HepG2 (cell line): ENCODE data around the gene DPM2. TPM values are rescaled to one million over a fixed set of nuclear protein-coding genes. Genes with fewer than 3 reads are reported as not detected.

Experiments used
- ATAC-seq: fragments of 200-7000 bp; cut with Tn5 transposase; 3 replicates; pipeline ENCODE4 v1.9.1; 2020; ENCODE audit warnings: mild to moderate bottlenecking, moderate library complexity
- BruUV-seq: library from RNA; stranded (reverse); fragments of 400-500 nt; replicated peaks from 2 replicates; lab custom pipeline; 2021; lab: Mats Ljungman, UMichigan
- CTCF ChIA-PET: fragments of 300-600 bp; formaldehyde crosslinking; extraction: SDS; loops from one replicate; lab custom pipeline; 2021; ENCODE audit warnings: low total read pairs, inconsistent platforms, low intra/inter-chr PET ratio; lab: Yijun Ruan, JAX
- POLR2A ChIA-PET: fragments of 350-600 bp; sonication (Branson Sonifier 250); formaldehyde crosslinking; loops from one replicate; lab custom pipeline; 2020; ENCODE audit warnings: antibody characterized with exemption, inconsistent platforms; lab: Yijun Ruan, JAX
- DNase-seq: peaks from one replicate; pipeline ENCODE4 v3.0.0-alpha.2; 2015; ENCODE audit warnings: low spot score
- FAIRE-seq: peaks from 3 replicates; lab custom pipeline; 2011; peaks lifted over from hg19 to GRCh38; lab: Jason Lieb, UNC
- H2AFZ ChIP-seq: one replicate; pipeline ENCODE4 v1.6.1; 2011; ENCODE audit warnings: low read length, inconsistent platforms
- H3K27ac ChIP-seq: fragments of 300-600 bp; 3 replicates; pipeline ENCODE4 v1.8.0; 2011; ENCODE audit warnings: mixed run types, mild to moderate bottlenecking, mixed read lengths, low read length, inconsistent platforms; ENCODE audit not compliant: insufficient read depth; ENCODE audit errors: extremely low read length
- H3K27me3 ChIP-seq, 2 experiments: fragments of 200-600 bp in 1 of 2; 2 replicates in 1 of 2; 3 replicates in 1 of 2; pipeline versions ENCODE4 v1.6.0 to v1.8.0; 2011; ENCODE audit warnings: low read length in 2 of 2, mild to moderate bottlenecking in 2 of 2, moderate library complexity in 2 of 2, inconsistent platforms in 1 of 2; ENCODE audit not compliant: insufficient read depth in 2 of 2, control insufficient read depth in 1 of 2
- H3K36me3 ChIP-seq, 2 experiments: fragments of 200-600 bp in 1 of 2; replicated peaks in 1 of 2; 2 replicates in 1 of 2; 3 replicates in 1 of 2; pipeline versions ENCODE4 v1.5.1 to v1.8.0; 2011; ENCODE audit warnings: low read length in 2 of 2, inconsistent platforms in 1 of 2; ENCODE audit not compliant: insufficient read depth in 2 of 2, control insufficient read depth in 1 of 2
- H3K4me1 ChIP-seq: 2 replicates; pipeline ENCODE4 v1.5.1; 2012; ENCODE audit warnings: low read length, inconsistent platforms; ENCODE audit not compliant: insufficient read depth
- H3K4me2 ChIP-seq: 2 replicates; pipeline ENCODE4 v1.6.0; 2011; ENCODE audit warnings: low read depth, low read length, inconsistent platforms
- H3K4me3 ChIP-seq, 3 experiments: fragments of 200-600 bp in 1 of 3; sonication (generic), shearing (Covaris generic) in 1 of 3; replicated peaks in 1 of 3; 2 replicates each; pipeline ENCODE4 v1.5.1; 2011 to 2016; ENCODE audit warnings: low read length in 3 of 3, inconsistent platforms in 2 of 3, low read depth in 2 of 3, mild to moderate bottlenecking in 2 of 3, control low read depth in 1 of 3, mixed read lengths in 1 of 3; ENCODE audit not compliant: insufficient read depth in 1 of 3
- H3K79me2 ChIP-seq: one replicate; pipeline ENCODE4 v1.6.1; 2011; ENCODE audit warnings: low read length, inconsistent platforms; ENCODE audit not compliant: insufficient read depth
- H3K9ac ChIP-seq: 2 replicates; pipeline ENCODE4 v1.6.0; 2011; ENCODE audit warnings: mild to moderate bottlenecking, low read depth, low read length, inconsistent platforms; ENCODE audit not compliant: insufficient read depth
- H3K9me3 ChIP-seq: 2 replicates; pipeline ENCODE4 v1.5.1; 2012; ENCODE audit warnings: mild to moderate bottlenecking, low read length
- H4K20me1 ChIP-seq: 2 replicates; pipeline ENCODE4 v1.6.0; 2011; ENCODE audit warnings: inconsistent platforms, mild to moderate bottlenecking, low read length, moderate library complexity; ENCODE audit not compliant: insufficient read depth
- AGO2 ChIP-seq: fragments of 200-400 bp; formaldehyde crosslinking; optimal IDR thresholded peaks from 2 replicates; pipeline ENCODE3; 2017; ENCODE audit warnings: mild to moderate bottlenecking, low read depth, low read length, moderate library complexity
- HNRNPL ChIP-seq: fragments of 200-400 bp; formaldehyde crosslinking; IDR thresholded peaks from 2 replicates; pipeline ENCODE4 v1.6.1; 2017; ENCODE audit warnings: mild to moderate bottlenecking, low read depth, low read length
- NFE2L1 ChIP-seq: sonication (generic); formaldehyde crosslinking; IDR thresholded peaks from 2 replicates; pipeline ENCODE4 v1.4.0; 2020; ENCODE audit warnings: missing genetic modification reagents, mild to moderate bottlenecking, borderline replicate concordance
- RBFOX2 ChIP-seq: fragments of 200-400 bp; formaldehyde crosslinking; IDR thresholded peaks from 2 replicates; pipeline ENCODE4 v1.6.1; 2017; ENCODE audit warnings: low read depth, mild to moderate bottlenecking, low read length
- ZFX ChIP-seq: sonication (generic); formaldehyde crosslinking; IDR thresholded peaks from 2 replicates; pipeline ENCODE4 v1.4.0; 2020; ENCODE audit warnings: mild to moderate bottlenecking, low read depth, missing genetic modification reagents, moderate library complexity
- ZNF75D ChIP-seq: sonication (generic); formaldehyde crosslinking; IDR thresholded peaks from 2 replicates; pipeline ENCODE4 v1.8.1; 2023; ENCODE audit warnings: missing genetic modification reagents, mild to moderate bottlenecking, borderline replicate concordance
- ZNF768 ChIP-seq: sonication (generic); formaldehyde crosslinking; IDR thresholded peaks from 2 replicates; pipeline ENCODE4 v1.4.0; 2020; ENCODE audit warnings: missing genetic modification reagents
- ZNF788 ChIP-seq: sonication (generic); formaldehyde crosslinking; IDR thresholded peaks from 2 replicates; pipeline ENCODE4 v1.5.0; 2020; ENCODE audit warnings: mild to moderate bottlenecking, missing genetic modification reagents, borderline replicate concordance
- ZNF839 ChIP-seq: sonication (generic); formaldehyde crosslinking; IDR thresholded peaks from 2 replicates; pipeline ENCODE4 v1.4.0; 2020; ENCODE audit warnings: missing genetic modification reagents, mild to moderate bottlenecking, borderline replicate concordance
- WGBS: methylation state at CpG from one replicate; pipeline ENCODE4 v1.1.6; 2017; ENCODE audit warnings: low lambda C conversion rate; 5-methylcytosine and 5-hydroxymethylcytosine counted together
- in situ Hi-C: cut with HindIII; loops from 2 replicates; pipeline ENCODE4 v1.10.0; 2017; ENCODE audit warnings: low pct_unique_long_range_greater_than_20kb; ENCODE audit not compliant: extremely low pct_ligation_motif_present
- intact Hi-C: fragments of 100-400 bp; cut with micrococcal nuclease; formaldehyde crosslinking; loops from one replicate; pipeline ENCODE4 v1.10.0; 2022; ENCODE audit not compliant: unreplicated experiment
- polyA plus RNA-seq, 8 experiments: library from polyadenylated mRNA; depleted of rRNA in 3 of 8; stranded (reverse) in 7 of 8; unstranded in 1 of 8; fragments of >200 nt; fragmentation: Illumina TruSeq in 4 of 8; extraction: Trizol in 4 of 8; gene quantifications; 2 replicates each; pipeline versions ENCODE4 v1.2.1 to v1.2.3, GENCODE V29; 2011 to 2016; ENCODE audit warnings: low read depth in 4 of 8, missing spikeins in 1 of 8, mixed read lengths in 1 of 8; ENCODE audit not compliant: insufficient read depth in 1 of 8
- total RNA-seq, 5 experiments: library from RNA; depleted of rRNA; stranded (reverse); fragments of >200 nt; fragmentation: Illumina TruSeq; extraction: Trizol; gene quantifications; 2 replicates each; pipeline ENCODE4 v1.2.3, GENCODE V29; 2016; ENCODE audit warnings: low read depth in 1 of 5
- TF ChIP-seq, protein P1 (sequence below): sonication (generic); formaldehyde crosslinking; IDR thresholded peaks from 2 replicates; pipeline ENCODE4 v1.4.0; 2020; ENCODE audit warnings: low read depth, missing genetic modification reagents
- TF ChIP-seq, protein P2 (sequence below): sonication (generic); formaldehyde crosslinking; IDR thresholded peaks from 2 replicates; pipeline ENCODE4 v1.5.1; 2020; ENCODE audit warnings: mild to moderate bottlenecking, missing genetic modification reagents, moderate library complexity

Gene DPM2
- total and polyA plus RNA-seq, 2 of the 13 experiments (the other 11 are each of a cell fraction or from before 2014, with no cell fraction given) = 24.8 to 35.3 TPM

DNA sequence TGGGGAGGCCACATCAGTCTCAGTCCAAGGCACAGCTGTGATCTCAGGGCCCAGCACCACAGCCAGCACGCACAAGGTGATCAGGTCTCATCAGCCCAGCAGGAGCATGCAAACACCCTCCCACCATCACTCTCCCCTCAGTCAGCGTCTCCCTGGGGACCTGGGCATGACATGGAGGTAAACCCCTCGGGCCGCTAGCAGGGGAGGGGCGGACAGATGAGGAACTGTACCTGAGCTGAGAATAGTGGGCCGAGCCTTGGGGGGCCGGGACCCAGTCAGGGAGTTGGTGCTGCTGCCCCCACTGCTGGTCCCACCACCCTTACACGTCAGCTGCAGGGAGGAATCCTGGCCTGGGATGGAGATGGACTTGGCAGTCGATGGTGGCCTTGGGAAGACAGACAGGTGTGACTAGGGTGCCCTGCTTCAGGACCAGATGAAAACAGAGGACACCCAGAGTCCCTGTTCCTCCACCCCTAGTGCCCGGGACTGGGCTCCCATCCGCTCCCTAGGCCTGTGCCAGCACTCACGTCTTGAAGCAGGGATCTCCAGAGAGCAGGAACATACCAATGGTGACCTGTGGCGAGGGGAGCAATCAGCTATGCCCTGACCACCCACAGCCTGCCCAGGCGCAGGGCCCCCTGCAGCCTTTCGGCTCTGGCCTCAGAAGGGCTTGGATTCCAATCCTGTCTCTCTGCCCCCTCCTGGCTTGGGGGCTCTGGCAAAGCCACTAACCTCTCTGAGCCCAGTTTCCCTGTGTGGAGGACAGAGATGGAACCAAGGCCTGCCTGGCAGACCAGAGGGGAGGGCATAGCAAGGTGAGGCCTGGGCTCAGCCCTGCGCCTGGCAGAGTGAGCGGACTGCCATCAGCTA is 10.4 kb upstream of the DPM2 start:
- Histone ChIP-seq H2AFZ (no peak overlapping the region), H3K36me3 (peaks cover 14 to 44% of the 10 kb centered on the region in 2 experiments; a peak in 4 of 5 replicates), H3K4me1 (peaks cover 81% of the 10 kb centered on the region), H3K4me3 (peak overlapping the region; percentile 14 to 74 (median 51); a peak in 5 of 6 replicates), H3K79me2 (peaks cover 52% of the 10 kb centered on the region), H4K20me1 (peaks cover 5% of the 10 kb centered on the region), H3K9ac (peak overlapping the region; percentile 62), H3K4me2 (peak overlapping the region; percentile 95), H3K27me3 (no peaks in the 10 kb centered on the region; a peak in 1 of 5 replicates), H3K27ac (peak overlapping the region; percentile 52), H3K9me3 (no peaks in the 10 kb centered on the region)
- no TSS peak for BruUV-seq
- intact Hi-C loops = loop anchor here (10.0 kb wide), 1 partner anchor 167 kb away; no protein-coding TSS in a partner anchor
- ATAC-seq (no peak), DNase-seq (no peak), FAIRE-seq (no peak)
- in situ Hi-C loops = no loop called here
- ChIA-PET POLR2A (interaction anchor here (0.6 to 1.0 kb wide), 2 partner anchors 31 to 81 kb away, joined by 3 read pairs; no protein-coding TSS in a partner anchor), CTCF (interaction anchor here (1.6 kb wide), 1 partner anchor 87 kb away, joined by 4 read pairs; no protein-coding TSS in a partner anchor)
- WGBS = 100% methylated on average over 3 of the region's 17 CpGs
- 0 out of 2 replicates have a peak, but pooled peaks have one; percentile 30 for TF ChIP-seq ZNF75D (CRISPR knock-in tag)
- TF ChIP-seq AGO2 = peak; percentile 73
- TF ChIP-seq HNRNPL = 0 out of 2 replicates have a peak, but pooled peaks have one; percentile 75
- TF ChIP-seq, protein P1, sequence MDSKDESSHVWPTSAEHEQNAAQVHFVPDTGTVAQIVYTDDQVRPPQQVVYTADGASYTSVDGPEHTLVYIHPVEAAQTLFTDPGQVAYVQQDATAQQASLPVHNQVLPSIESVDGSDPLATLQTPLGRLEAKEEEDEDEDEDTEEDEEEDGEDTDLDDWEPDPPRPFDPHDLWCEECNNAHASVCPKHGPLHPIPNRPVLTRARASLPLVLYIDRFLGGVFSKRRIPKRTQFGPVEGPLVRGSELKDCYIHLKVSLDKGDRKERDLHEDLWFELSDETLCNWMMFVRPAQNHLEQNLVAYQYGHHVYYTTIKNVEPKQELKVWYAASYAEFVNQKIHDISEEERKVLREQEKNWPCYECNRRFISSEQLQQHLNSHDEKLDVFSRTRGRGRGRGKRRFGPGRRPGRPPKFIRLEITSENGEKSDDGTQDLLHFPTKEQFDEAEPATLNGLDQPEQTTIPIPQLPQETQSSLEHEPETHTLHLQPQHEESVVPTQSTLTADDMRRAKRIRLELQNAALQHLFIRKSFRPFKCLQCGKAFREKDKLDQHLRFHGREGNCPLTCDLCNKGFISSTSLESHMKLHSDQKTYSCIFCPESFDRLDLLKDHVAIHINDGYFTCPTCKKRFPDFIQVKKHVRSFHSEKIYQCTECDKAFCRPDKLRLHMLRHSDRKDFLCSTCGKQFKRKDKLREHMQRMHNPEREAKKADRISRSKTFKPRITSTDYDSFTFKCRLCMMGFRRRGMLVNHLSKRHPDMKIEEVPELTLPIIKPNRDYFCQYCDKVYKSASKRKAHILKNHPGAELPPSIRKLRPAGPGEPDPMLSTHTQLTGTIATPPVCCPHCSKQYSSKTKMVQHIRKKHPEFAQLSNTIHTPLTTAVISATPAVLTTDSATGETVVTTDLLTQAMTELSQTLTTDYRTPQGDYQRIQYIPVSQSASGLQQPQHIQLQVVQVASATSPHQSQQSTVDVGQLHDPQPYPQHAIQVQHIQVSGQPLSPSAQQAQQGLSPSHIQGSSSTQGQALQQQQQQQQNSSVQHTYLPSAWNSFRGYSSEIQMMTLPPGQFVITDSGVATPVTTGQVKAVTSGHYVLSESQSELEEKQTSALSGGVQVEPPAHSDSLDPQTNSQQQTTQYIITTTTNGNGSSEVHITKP = peak; percentile 84
- 0 out of 2 replicates have a peak, but pooled peaks have one; percentile 19 for TF ChIP-seq ZNF788 (CRISPR knock-in tag)
- TF ChIP-seq ZNF839 = no peak
- TF ChIP-seq NFE2L1 = no peak
- TF ChIP-seq, protein P2, sequence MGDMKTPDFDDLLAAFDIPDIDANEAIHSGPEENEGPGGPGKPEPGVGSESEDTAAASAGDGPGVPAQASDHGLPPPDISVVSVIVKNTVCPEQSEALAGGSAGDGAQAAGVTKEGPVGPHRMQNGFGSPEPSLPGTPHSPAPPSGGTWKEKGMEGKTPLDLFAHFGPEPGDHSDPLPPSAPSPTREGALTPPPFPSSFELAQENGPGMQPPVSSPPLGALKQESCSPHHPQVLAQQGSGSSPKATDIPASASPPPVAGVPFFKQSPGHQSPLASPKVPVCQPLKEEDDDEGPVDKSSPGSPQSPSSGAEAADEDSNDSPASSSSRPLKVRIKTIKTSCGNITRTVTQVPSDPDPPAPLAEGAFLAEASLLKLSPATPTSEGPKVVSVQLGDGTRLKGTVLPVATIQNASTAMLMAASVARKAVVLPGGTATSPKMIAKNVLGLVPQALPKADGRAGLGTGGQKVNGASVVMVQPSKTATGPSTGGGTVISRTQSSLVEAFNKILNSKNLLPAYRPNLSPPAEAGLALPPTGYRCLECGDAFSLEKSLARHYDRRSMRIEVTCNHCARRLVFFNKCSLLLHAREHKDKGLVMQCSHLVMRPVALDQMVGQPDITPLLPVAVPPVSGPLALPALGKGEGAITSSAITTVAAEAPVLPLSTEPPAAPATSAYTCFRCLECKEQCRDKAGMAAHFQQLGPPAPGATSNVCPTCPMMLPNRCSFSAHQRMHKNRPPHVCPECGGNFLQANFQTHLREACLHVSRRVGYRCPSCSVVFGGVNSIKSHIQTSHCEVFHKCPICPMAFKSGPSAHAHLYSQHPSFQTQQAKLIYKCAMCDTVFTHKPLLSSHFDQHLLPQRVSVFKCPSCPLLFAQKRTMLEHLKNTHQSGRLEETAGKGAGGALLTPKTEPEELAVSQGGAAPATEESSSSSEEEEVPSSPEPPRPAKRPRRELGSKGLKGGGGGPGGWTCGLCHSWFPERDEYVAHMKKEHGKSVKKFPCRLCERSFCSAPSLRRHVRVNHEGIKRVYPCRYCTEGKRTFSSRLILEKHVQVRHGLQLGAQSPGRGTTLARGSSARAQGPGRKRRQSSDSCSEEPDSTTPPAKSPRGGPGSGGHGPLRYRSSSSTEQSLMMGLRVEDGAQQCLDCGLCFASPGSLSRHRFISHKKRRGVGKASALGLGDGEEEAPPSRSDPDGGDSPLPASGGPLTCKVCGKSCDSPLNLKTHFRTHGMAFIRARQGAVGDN (CRISPR knock-in tag) = peak; percentile 56
- TF ChIP-seq ZFX = peak; percentile 25; the same call in 1 of the 2 replicates
- TF ChIP-seq RBFOX2 = 0 out of 2 replicates have a peak, but pooled peaks have one; percentile 57
- TF ChIP-seq ZNF768 (CRISPR knock-in tag) = 0 out of 2 replicates have a peak, but pooled peaks have one; percentile 21
